Measurements from ENCODE around the gene SNAPC4. TPM values are rescaled to one million over a fixed set of nuclear protein-coding genes. Genes with fewer than 3 reads are reported as not detected.
A peak's percentile ranks its signal among the peaks of the same experiment; 100 is the strongest.

The SNAPC4 gene
- total RNA-seq, 5 donors from 2014 or later (not counting 1 experiment from before 2014, with no cell fraction given): 10.5 to 15.7 (median 13.3) TPM

- Mint-ChIP-seq H3K4me1 (peaks cover 37 to 65% (median 47%) of the 10 kb centered on the region in 3 donors), H3K36me3 (peaks cover 10% of the 10 kb centered on the region), H3K4me3 (peak overlapping the region in 1 of 3 donors; percentile 35), H3K27me3 (no peaks in the 10 kb centered on the region), H3K9me3 (no peaks in the 10 kb centered on the region), H3K27ac (peak overlapping the region in 1 of 2 donors; percentile 76)
- H3K36me3 ChIP-seq (ENCODE audit: control insufficient read depth in 2 of 2, extremely low read depth in 1 of 2, insufficient read depth in 1 of 2, low read length in 1 of 2): peaks cover 10 to 30% of the 10 kb centered on the region in 2 donors
- H3K9me3 ChIP-seq: no peaks in the 10 kb centered on the region
- H3K27ac ChIP-seq (ENCODE audit: low read length): no peak overlapping the region
- DNase-seq (no peak), ATAC-seq (replicated peaks in 1 of 4) (no peak)
- ChIA-PET POLR2A (interaction anchor here in 1 of 2 donors (0.6 kb wide), 2 partner anchors 9 to 62 kb away, joined by 3 to 8 read pairs; no protein-coding TSS in a partner anchor), CTCF (no interaction called here)
- no peak overlapping the region for H3K4me3 ChIP-seq (ENCODE audit: control insufficient read depth in 1 of 2, extremely low read depth in 1 of 2, low read length in 1 of 2)
- WGBS (ENCODE audit: insufficient coverage): 96% methylated on average over 12 of the region's 13 CpGs
- H3K4me1 ChIP-seq (ENCODE audit: control insufficient read depth in 1 of 2, extremely low read depth in 1 of 2, insufficient read depth in 2 of 2, low read length in 2 of 2): peaks cover 19 to 74% of the 10 kb centered on the region in 2 experiments
- no peaks in the 10 kb centered on the region for H3K27me3 ChIP-seq (replicated peaks in 1 of 2; ENCODE audit: control insufficient read depth in 2 of 2, extremely low read depth in 1 of 2, insufficient read depth in 2 of 2, low read length in 1 of 2)
Measured at GRCh38 chr9:136402067-136402466, 2.1 kb upstream of the SNAPC4 start.

DNA sequence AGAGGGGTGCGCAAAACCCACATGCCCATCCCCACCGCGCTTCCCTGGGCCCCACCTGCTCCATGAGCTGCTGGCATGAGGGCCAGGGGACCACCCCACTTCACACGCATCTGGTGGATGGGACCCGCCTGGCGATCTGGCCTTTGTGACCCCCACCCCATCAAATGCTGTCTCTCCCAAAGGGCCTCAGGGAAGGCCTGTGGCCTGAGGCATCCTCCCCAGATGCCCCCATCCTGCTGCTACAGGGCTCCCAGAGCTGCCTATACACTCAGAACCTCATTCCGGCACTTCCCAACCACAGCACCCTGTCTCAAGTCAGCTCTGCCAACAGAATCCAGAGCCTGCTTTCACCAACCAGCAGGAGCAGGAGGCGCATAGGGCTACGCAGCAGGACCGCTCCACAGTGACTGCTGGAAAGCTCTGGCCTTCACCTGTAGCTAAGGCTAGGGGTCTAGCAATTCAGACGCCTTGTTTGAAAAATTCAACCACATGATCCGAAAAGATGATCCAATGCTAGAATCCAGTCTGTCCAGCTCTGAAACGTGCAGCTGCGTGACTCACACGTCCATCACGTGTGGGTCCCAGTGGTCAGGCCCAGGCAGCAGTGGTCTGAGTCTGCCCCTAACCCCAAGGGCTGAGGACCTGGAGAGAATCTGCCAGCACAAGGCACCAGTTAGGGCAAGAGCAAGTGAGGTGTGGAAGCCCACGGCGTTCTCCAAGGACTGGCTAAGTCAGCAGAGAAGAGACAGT, 1.4 kb upstream of the SNAPC4 start:
- Mint-ChIP-seq H3K9me3 (no peaks in the 10 kb centered on the region), H3K36me3 (peaks cover 13% of the 10 kb centered on the region), H3K4me1 (peaks cover 37 to 62% (median 48%) of the 10 kb centered on the region in 3 donors), H3K27ac (peak overlapping the region; percentile 15 to 68), H3K27me3 (no peaks in the 10 kb centered on the region), H3K4me3 (peak overlapping the region in 2 of 3 donors; percentile 21 to 31)
- Histone ChIP-seq H3K4me3 (ENCODE audit: control insufficient read depth in 1 of 2, extremely low read depth in 1 of 2, low read length in 1 of 2) (no peak overlapping the region), H3K27ac (ENCODE audit: low read length) (no peak overlapping the region), H3K4me1 (ENCODE audit: control insufficient read depth in 1 of 2, extremely low read depth in 1 of 2, insufficient read depth in 2 of 2, low read length in 2 of 2) (peaks cover 19 to 70% of the 10 kb centered on the region in 2 experiments), H3K36me3 (ENCODE audit: control insufficient read depth in 2 of 2, extremely low read depth in 1 of 2, insufficient read depth in 1 of 2, low read length in 1 of 2) (peaks cover 4 to 31% of the 10 kb centered on the region in 2 donors), H3K9me3 (no peaks in the 10 kb centered on the region), H3K27me3 (replicated peaks in 1 of 2; ENCODE audit: control insufficient read depth in 2 of 2, extremely low read depth in 1 of 2, insufficient read depth in 2 of 2, low read length in 1 of 2) (no peaks in the 10 kb centered on the region)
- ATAC-seq (replicated peaks in 1 of 4) (no peak), DNase-seq (no peak)
- ChIA-PET POLR2A (interaction anchor here in 1 of 2 donors (0.7 kb wide), 1 partner anchor 10 kb away, joined by 3 read pairs; no protein-coding TSS in a partner anchor), CTCF (interaction anchor here in 1 of 2 donors (0.6 to 1.5 kb wide), 2 partner anchors 9 to 64 kb away, joined by 3 to 5 read pairs; partner anchors contain the start of genes ENTR1 and PMPCA)
- 97% methylated on average over 13 of the region's 18 CpGs for WGBS (ENCODE audit: insufficient coverage)

- WGBS (ENCODE audit: insufficient coverage): under 1% methylated on average over 65 of the region's 67 CpGs
- Mint-ChIP-seq H3K36me3 (peaks cover 20% of the 10 kb centered on the region), H3K9me3 (no peaks in the 10 kb centered on the region), H3K27ac (peak overlapping the region; percentile 44 to 70), H3K4me1 (peaks cover 28 to 46% (median 32%) of the 10 kb centered on the region in 3 donors), H3K4me3 (peak overlapping the region; percentile 80 to 86 (median 83)), H3K27me3 (no peaks in the 10 kb centered on the region)
- H3K27ac ChIP-seq (ENCODE audit: low read length): no peak overlapping the region
- ChIA-PET POLR2A (no interaction called here), CTCF (interaction anchor here in 1 of 2 donors (1.5 kb wide), 1 partner anchor 11 kb away, joined by 5 read pairs; the partner anchor contains the start of genes ENTR1 and PMPCA)
- H3K27me3 ChIP-seq (replicated peaks in 1 of 2; ENCODE audit: control insufficient read depth in 2 of 2, extremely low read depth in 1 of 2, insufficient read depth in 2 of 2, low read length in 1 of 2): peaks cover 0 to 4% of the 10 kb centered on the region in 2 experiments
- H3K9me3 ChIP-seq: no peaks in the 10 kb centered on the region
- peaks cover 0 to 35% of the 10 kb centered on the region in 2 donors for H3K36me3 ChIP-seq (ENCODE audit: control insufficient read depth in 2 of 2, extremely low read depth in 1 of 2, insufficient read depth in 1 of 2, low read length in 1 of 2)
- ATAC-seq (replicated peaks in 1 of 4) (peak; percentile 3 to 8 (median 6)), DNase-seq (peak in 15 of 35 experiments; percentile 3 to 59 (median 19))
- peak overlapping the region; percentile 64 to 75 for H3K4me3 ChIP-seq (ENCODE audit: control insufficient read depth in 1 of 2, extremely low read depth in 1 of 2, low read length in 1 of 2)
- peaks cover 15 to 51% of the 10 kb centered on the region in 2 experiments for H3K4me1 ChIP-seq (ENCODE audit: control insufficient read depth in 1 of 2, extremely low read depth in 1 of 2, insufficient read depth in 2 of 2, low read length in 2 of 2)
Measured at GRCh38 chr9:136399176-136400037, 563 bp downstream of the SNAPC4 start.

DNA sequence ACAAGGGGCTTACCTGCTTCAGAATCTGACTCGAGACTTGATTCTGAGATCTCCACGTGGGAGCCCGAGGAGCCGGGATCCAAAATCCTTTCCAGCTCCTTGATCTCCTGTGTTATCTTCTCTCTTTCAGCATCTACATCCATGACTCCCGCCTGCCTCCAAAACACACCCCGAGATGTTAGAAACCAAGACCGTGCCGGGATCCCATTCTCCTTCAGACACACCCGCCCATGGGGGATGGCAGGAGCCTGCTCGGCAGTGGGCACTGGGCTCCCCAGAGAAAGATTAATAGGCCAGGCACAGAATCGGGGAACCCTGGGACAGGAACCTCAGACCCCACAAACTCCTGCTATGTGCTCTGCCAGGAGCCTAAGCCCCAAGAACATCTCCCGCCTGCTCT, 1.7 kb downstream of the SNAPC4 start:
- CTCF ChIA-PET: no interaction called here
- Mint-ChIP-seq H3K4me1 (peaks cover 17 to 35% (median 21%) of the 10 kb centered on the region in 3 donors), H3K27ac (no peak overlapping the region), H3K4me3 (peak overlapping the region; percentile 80 to 86 (median 83)), H3K9me3 (no peaks in the 10 kb centered on the region), H3K36me3 (peaks cover 20% of the 10 kb centered on the region), H3K27me3 (no peaks in the 10 kb centered on the region)
- H3K27me3 ChIP-seq (replicated peaks in 1 of 2; ENCODE audit: control insufficient read depth in 2 of 2, extremely low read depth in 1 of 2, insufficient read depth in 2 of 2, low read length in 1 of 2): peaks cover 0 to 4% of the 10 kb centered on the region in 2 experiments
- H3K27ac ChIP-seq (ENCODE audit: low read length): no peak overlapping the region
- DNase-seq (no peak), ATAC-seq (replicated peaks in 1 of 4) (no peak)
- WGBS (ENCODE audit: insufficient coverage): 96% methylated on average over 8 of the region's 12 CpGs
- H3K9me3 ChIP-seq: no peaks in the 10 kb centered on the region
- peaks cover 8 to 40% of the 10 kb centered on the region in 2 experiments for H3K4me1 ChIP-seq (ENCODE audit: control insufficient read depth in 1 of 2, extremely low read depth in 1 of 2, insufficient read depth in 2 of 2, low read length in 2 of 2)
- no peak overlapping the region for H3K4me3 ChIP-seq (ENCODE audit: control insufficient read depth in 1 of 2, extremely low read depth in 1 of 2, low read length in 1 of 2)
- H3K36me3 ChIP-seq (ENCODE audit: control insufficient read depth in 2 of 2, extremely low read depth in 1 of 2, insufficient read depth in 1 of 2, low read length in 1 of 2): peaks cover 0 to 46% of the 10 kb centered on the region in 2 donors
- POLR2A ChIA-PET: no interaction called here

GRCh38 chr9:136397643-136398042, 2.3 kb downstream of the SNAPC4 start:
- Histone ChIP-seq H3K4me3 (ENCODE audit: control insufficient read depth in 1 of 2, extremely low read depth in 1 of 2, low read length in 1 of 2) (no peak overlapping the region), H3K9me3 (no peaks in the 10 kb centered on the region), H3K27me3 (replicated peaks in 1 of 2; ENCODE audit: control insufficient read depth in 2 of 2, extremely low read depth in 1 of 2, insufficient read depth in 2 of 2, low read length in 1 of 2) (peaks cover 0 to 4% of the 10 kb centered on the region in 2 experiments), H3K4me1 (ENCODE audit: control insufficient read depth in 1 of 2, extremely low read depth in 1 of 2, insufficient read depth in 2 of 2, low read length in 2 of 2) (peaks cover 8 to 34% of the 10 kb centered on the region in 2 experiments), H3K36me3 (ENCODE audit: control insufficient read depth in 2 of 2, extremely low read depth in 1 of 2, insufficient read depth in 1 of 2, low read length in 1 of 2) (peaks cover 0 to 52% of the 10 kb centered on the region in 2 donors), H3K27ac (ENCODE audit: low read length) (no peak overlapping the region)
- WGBS (ENCODE audit: insufficient coverage): 79% methylated on average over 2 of the region's 6 CpGs
- Mint-ChIP-seq H3K36me3 (peaks cover 20% of the 10 kb centered on the region), H3K27ac (no peak overlapping the region), H3K4me1 (peaks cover 15 to 33% (median 20%) of the 10 kb centered on the region in 3 donors), H3K9me3 (no peaks in the 10 kb centered on the region), H3K4me3 (no peak overlapping the region), H3K27me3 (no peaks in the 10 kb centered on the region)
- POLR2A ChIA-PET: interaction anchor here in 1 of 2 donors (0.6 kb wide), 1 partner anchor 508 kb away, joined by 4 read pairs; no protein-coding TSS in a partner anchor
- DNase-seq: no peak
- CTCF ChIA-PET: no interaction called here
- ATAC-seq (replicated peaks in 1 of 4): no peak

GRCh38 chr9:136396219-136396515, 3.8 kb downstream of the SNAPC4 start:
- ChIA-PET POLR2A (interaction anchor here in 1 of 2 donors (0.6 kb wide), 1 partner anchor 23 kb away, joined by 4 read pairs; no protein-coding TSS in a partner anchor), CTCF (interaction anchor here in 1 of 2 donors (0.5 to 1.1 kb wide), 2 partner anchors 14 to 275 kb away, joined by 3 read pairs; no protein-coding TSS in a partner anchor)
- DNase-seq (no peak), ATAC-seq (replicated peaks in 1 of 4) (no peak)
- Mint-ChIP-seq H3K9me3 (no peaks in the 10 kb centered on the region), H3K27me3 (no peaks in the 10 kb centered on the region), H3K27ac (no peak overlapping the region), H3K4me1 (peaks cover 15 to 21% (median 18%) of the 10 kb centered on the region in 3 donors), H3K36me3 (peaks cover 28% of the 10 kb centered on the region), H3K4me3 (no peak overlapping the region)
- Histone ChIP-seq H3K9me3 (no peaks in the 10 kb centered on the region), H3K27ac (ENCODE audit: low read length) (no peak overlapping the region), H3K4me3 (ENCODE audit: control insufficient read depth in 1 of 2, extremely low read depth in 1 of 2, low read length in 1 of 2) (no peak overlapping the region), H3K27me3 (replicated peaks in 1 of 2; ENCODE audit: control insufficient read depth in 2 of 2, extremely low read depth in 1 of 2, insufficient read depth in 2 of 2, low read length in 1 of 2) (peaks cover 0 to 4% of the 10 kb centered on the region in 2 experiments), H3K4me1 (ENCODE audit: control insufficient read depth in 1 of 2, extremely low read depth in 1 of 2, insufficient read depth in 2 of 2, low read length in 2 of 2) (peaks cover 8 to 25% of the 10 kb centered on the region in 2 experiments), H3K36me3 (ENCODE audit: control insufficient read depth in 2 of 2, extremely low read depth in 1 of 2, insufficient read depth in 1 of 2, low read length in 1 of 2) (peaks cover 0 to 64% of the 10 kb centered on the region in 2 donors)
- 100% methylated on average over 2 of the region's 4 CpGs for WGBS (ENCODE audit: insufficient coverage)

Data from T-cell (primary cell).